Suprapubic skin (tissue), 4 donors: ENCODE results near the gene MDP1.

Source experiments
- EP300 ChIP-seq: sonication (generic); formaldehyde crosslinking; IDR thresholded peaks from one replicate; pipeline ENCODE4 v1.6.1; 2017; ENCODE audit warnings: antibody characterized with exemption
- POLR2A ChIP-seq, 2 donors: fragments of 450-650 bp; IDR thresholded peaks; one replicate each; pipeline ENCODE4 v1.6.1; 2017; ENCODE audit warnings: antibody characterized with exemption in 2 of 2, mild to moderate bottlenecking in 2 of 2, moderate library complexity in 2 of 2
- POLR2AphosphoS5 ChIP-seq, 3 donors: sonication (generic); formaldehyde crosslinking; IDR thresholded peaks; one replicate each; pipeline ENCODE4 v1.6.1; 2017; ENCODE audit warnings: antibody characterized with exemption in 3 of 3
- TF ChIP-seq, protein P1 (sequence below), 2 donors: fragments of 200-600 bp in 1 of 2; fragments of 450-650 bp in 1 of 2; sonication (generic) in 1 of 2; IDR thresholded peaks; one replicate each; pipeline ENCODE4 v1.5.1; 2016 to 2019; ENCODE audit warnings: antibody characterized with exemption in 2 of 2, mild to moderate bottlenecking in 1 of 2, moderate library complexity in 1 of 2

DNA sequence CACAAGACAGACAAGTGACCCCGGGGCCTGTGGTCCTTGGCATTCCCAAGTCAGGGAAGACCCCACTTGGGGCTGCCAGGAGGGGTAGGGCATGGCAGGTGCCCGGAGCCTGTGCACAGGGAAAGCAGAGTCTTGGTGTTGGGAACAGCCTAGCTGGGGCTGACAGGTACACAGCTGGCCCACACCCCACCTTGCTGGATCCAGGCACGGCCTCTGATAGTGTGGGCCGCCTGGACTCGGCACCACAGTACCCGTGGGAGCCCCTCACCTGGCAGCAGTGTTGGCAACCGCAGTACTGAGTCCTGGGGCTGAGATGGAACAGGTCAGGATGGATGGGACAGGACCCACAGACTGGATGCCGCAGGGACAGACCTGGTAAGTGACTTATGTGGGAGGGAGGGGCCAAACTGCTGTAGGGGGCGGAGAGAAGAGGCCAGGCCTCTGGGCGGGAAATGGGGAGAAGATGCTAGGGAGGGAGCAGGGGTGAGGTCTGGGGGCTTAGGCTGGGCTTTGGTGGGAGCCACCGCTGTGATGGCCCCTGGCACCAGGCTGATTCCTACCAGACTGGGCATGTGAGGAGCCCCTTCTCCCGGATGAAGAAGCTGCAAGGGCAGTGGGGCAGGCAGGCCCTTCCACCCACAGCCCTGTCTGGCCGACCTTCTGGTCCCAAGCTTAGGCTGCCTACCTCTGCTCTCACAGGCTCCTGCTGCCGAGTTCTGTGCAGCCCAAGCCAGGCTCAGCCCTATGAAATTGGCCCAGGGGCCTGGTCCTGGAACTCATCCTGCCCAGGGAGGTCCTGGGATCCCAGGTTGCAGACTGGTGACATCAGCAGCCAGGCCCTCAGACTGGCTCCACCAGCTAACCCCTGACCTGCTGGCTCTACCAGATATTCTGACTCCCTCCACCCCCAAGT, 47.2 kb upstream of the MDP1 start, which contains the start of gene TGM1:
- TF ChIP-seq, protein P1, sequence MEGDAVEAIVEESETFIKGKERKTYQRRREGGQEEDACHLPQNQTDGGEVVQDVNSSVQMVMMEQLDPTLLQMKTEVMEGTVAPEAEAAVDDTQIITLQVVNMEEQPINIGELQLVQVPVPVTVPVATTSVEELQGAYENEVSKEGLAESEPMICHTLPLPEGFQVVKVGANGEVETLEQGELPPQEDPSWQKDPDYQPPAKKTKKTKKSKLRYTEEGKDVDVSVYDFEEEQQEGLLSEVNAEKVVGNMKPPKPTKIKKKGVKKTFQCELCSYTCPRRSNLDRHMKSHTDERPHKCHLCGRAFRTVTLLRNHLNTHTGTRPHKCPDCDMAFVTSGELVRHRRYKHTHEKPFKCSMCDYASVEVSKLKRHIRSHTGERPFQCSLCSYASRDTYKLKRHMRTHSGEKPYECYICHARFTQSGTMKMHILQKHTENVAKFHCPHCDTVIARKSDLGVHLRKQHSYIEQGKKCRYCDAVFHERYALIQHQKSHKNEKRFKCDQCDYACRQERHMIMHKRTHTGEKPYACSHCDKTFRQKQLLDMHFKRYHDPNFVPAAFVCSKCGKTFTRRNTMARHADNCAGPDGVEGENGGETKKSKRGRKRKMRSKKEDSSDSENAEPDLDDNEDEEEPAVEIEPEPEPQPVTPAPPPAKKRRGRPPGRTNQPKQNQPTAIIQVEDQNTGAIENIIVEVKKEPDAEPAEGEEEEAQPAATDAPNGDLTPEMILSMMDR (IDR thresholded peaks at IDR 0.05) = no peak
- TF ChIP-seq EP300 = no peak
- TF ChIP-seq POLR2AphosphoS5 (IDR thresholded peaks at IDR 0.05) = no peak
- no peak for TF ChIP-seq POLR2A (IDR thresholded peaks at IDR 0.05)
